NCI-H460 (cell line): ENCODE results near the gene ARID5A. TPM values are rescaled to one million over a fixed set of nuclear protein-coding genes. Genes with fewer than 3 reads are reported as not detected.
"Not testable (repeated sequence)": the region's sequence is repeated elsewhere in the genome, so short reads cannot be mapped to it uniquely, and the experiment has no call there.

Source experiments
- DNase-seq: peaks from one replicate; pipeline ENCODE4 v3.0.0-alpha.2; 2016; ENCODE audit warnings: low read depth; ENCODE audit errors: extremely low read depth
- total RNA-seq: library from RNA; depleted of rRNA; stranded (reverse); fragments of >200 nt; shearing (Covaris generic); gene quantifications from 2 replicates; pipeline ENCODE4 v1.2.3, GENCODE V29; 2014

The ARID5A gene
- total RNA-seq, 1 experiment from 2014 or later: 0.99 TPM

GRCh38 chr2:96553176-96553956 is 16.8 kb downstream of the ARID5A start:
- no peak for DNase-seq

- DNase-seq: not testable (repeated sequence)
Measured at GRCh38 chr2:96553957-96554292, 17.4 kb downstream of the ARID5A start.

GRCh38 chr2:96554293-96555145 is 18.0 kb downstream of the ARID5A start:
- DNase-seq: peak; percentile 46

GRCh38 chr2:96555146-96555610 is 18.6 kb downstream of the ARID5A start:
- DNase-seq: no peak

DNA sequence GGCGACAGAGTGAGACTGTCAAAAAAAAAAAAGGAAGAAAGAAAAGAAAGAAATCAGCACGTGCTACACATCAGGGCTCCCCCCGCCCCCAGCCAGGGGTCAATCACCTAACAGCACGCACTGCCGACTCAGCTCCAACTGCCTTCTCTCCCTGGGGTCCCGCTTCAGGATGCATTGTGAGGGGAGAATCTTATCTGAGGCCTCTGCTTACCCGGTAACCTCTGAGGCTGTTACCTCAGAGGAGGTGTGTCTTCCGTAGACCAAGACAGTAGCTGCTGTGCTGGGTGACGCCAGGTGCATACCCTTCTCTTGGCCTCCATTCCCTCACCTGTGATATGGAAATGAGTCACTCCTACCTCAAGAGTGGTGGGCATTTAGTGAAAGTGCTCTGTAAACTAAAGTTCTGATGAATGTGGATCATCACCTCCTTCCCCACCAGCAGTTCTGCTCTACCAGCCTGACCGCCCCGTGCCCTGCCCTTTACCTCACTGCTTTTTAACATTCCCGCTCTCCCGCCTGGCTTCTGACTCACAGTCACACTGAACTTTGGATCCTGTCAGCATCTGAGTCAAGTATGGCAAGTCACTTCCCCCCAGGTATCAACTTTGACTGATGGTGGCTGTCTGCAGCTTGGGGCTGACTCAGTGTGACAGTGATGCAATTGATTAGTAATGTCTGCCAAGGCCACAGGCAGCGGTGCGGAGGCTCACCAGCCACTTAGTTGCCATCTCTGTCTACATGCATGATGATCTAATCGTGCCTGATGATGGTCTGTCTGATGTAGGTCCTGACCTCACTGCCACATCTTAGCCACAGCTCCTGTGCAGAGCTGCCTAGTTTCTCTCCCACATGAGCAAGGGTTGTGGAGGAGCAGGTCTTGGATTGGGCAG is 20.1 kb downstream of the ARID5A start:
- DNase-seq: peak; percentile 71

DNA sequence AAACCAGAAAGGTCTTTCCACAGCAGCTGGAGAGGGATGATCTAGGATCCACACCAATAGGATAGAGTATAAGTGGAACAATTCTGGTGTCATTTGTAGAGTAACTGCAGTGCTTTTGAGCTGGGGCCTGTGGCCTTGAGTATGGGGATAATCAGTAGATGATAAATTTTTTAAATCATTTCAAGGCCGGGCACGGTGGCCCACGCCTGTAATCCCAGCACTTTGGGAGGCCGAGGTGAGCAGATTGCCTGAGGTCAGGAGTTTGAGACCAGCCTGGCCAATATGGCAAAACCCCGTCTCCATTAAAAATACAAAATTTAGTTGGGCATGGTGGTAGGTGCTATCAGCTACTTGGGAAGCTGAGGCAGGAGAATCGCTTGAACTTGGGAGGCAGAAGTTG is 20.9 kb downstream of the ARID5A start:
- DNase-seq: not testable (repeated sequence)

- DNase-seq: no peak
Measured at GRCh38 chr2:96558061-96558460, 21.5 kb downstream of the ARID5A start.

DNA sequence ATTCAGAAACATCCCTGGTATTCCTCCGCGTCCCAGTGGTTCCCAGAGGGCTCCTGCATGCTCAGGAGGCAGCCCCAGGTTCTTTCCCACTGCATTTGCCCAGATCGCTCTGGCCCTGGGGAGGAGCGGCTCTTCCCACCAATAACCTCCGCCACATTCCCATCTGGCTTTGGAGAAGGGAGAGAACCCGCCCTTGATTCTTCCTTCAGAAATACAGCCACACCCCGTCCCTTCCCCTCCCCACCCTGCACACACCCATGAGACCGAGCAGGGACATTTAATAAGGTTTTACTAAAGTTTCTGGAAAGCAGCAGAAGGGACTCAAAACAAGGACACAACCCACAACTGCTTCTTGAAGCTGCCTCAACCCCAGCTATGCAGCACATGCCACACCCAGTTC is 21.9 kb downstream of the ARID5A start:
- no peak for DNase-seq

GRCh38 chr2:96564026-96564425 is 27.5 kb downstream of the ARID5A start:
- no peak for DNase-seq

DNA sequence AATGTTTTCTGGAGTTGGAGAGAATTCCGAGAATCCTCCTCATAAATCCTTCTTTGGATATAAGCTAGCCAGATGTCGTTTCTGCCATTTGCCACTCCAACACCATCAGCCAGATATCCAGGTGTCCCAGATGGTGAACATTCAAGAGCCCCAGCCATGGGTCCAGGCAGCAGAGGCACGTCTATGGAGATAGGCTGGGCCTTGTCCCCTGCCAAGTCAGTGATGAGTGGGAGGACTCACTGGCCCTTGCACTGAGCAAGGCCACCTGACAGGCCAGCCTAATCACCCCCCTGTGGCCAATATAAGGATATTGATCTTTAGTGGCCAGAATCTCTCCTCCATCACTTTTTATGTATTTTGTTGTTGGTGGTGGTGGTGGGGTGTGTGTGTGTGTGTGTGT is 28.0 kb downstream of the ARID5A start:
- no peak for DNase-seq

GRCh38 chr2:96565111-96565510 is 28.6 kb downstream of the ARID5A start:
- no peak for DNase-seq

DNA sequence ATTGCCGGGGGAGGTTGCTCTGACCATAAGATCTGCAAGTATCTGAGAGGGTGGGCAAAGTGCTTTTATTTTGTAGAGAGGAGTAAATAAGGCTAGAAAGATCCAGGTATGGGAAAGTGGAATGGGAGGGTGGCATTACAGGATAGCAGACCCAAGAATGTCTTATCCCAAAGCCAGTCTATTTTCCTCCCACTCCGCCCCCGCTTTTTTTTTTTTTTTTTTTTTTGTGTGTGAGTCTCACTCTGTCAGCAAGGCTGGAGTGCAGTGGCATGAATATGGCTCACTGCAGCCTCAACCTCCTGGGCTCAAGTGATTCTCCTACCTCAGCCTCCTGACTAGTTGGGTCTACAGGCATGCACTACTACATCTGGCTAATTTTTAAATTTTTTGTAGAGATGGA is 31.5 kb downstream of the ARID5A start:
- DNase-seq: no peak

DNA sequence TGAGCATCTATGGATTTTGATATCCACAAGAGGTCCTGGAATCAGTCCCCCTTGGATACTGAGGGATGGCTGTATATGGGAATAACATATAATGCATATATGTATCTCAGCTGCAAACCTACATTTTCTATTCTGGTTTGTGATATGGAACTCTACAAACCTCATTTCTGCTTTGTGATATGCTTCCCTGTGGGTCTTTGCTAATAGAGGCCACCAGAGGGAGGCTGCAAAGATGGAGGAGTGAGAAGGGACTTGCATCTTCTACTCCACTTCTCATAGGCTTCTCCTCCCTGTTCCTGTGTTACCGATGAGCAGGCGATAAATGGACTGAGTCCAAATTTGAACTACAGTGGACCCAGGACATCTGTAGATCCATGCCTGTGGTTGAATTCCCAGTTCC is 37.8 kb downstream of the ARID5A start:
- no peak for DNase-seq

- no peak for DNase-seq
Measured at GRCh38 chr2:96575785-96576456, 39.4 kb downstream of the ARID5A start.

DNA sequence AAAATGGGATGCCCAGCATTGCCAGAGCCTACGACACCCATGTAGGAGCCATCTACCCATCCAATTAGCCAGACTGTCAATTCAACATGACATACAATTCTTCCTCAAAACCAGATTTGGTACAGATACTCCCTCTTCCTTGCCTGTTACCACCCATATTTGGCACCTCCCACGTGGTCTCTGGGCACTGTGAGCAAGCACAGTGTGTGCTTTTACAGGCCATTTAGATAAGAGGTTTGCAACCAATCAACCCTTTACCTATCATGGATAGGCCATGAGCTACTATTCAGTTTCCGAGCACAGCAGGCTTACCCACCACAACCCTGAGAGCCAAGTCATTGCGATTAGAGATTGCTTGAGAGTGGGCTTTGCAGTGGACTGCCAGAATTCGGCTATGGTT is 40.9 kb downstream of the ARID5A start:
- no peak for DNase-seq

DNA sequence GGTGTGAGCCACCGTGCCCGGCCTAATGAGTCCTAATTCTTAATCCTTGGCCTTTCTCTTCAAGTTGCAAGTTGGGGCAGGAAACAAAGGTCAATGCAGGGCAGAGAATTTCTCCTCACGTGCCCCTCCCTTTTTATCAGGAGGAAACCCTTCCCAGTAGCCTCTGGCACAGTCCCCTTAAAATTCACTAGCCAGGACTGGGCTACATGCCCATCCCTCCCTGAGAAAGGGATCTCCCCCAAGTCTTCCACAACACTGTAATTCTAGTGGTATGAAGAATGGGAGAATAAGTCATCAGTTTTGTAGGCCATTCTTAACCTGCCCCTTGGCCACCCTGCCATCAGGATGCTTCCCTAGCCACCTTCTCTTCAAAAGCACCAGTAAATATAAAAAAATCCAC is 42.2 kb downstream of the ARID5A start:
- DNase-seq: no peak

- DNase-seq: no peak
Measured at GRCh38 chr2:96579422-96579821, 42.9 kb downstream of the ARID5A start.

- DNase-seq: no peak
Measured at GRCh38 chr2:96580771-96581170, 44.2 kb downstream of the ARID5A start.

- DNase-seq: no peak
Measured at GRCh38 chr2:96584017-96584416, 47.5 kb downstream of the ARID5A start.

DNA sequence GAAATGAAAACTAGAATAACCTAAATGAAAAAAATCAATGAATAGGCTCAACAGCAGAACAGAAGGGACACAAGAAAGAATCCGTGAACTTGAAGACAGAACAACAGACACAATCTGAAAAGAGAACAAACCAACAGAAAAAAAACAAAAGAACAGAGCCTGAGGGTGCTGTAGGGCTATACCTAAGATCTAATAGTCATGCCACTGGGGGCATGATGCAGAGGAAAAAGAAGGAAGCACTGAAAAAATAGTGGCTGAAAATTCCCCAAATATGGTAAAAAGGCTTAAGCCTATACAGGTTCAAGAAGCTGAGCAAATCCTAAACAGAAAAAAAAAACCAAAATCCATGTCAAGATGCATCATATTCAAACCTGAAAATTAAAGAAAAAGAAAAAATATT is 51.3 kb downstream of the ARID5A start:
- DNase-seq: no peak
